GM19455 (cell line): Measurements from ENCODE around the gene SLC22A17.
"Not testable (repeated sequence)": the region's sequence is repeated elsewhere in the genome, so short reads cannot be mapped to it uniquely, and the experiment has no call there.

ENCODE experiments used
- ATAC-seq: cut with Tn5 transposase; IDR thresholded peaks from one replicate; pipeline ENCODE4 v1.9.1; 2021; ENCODE audit not compliant: unreplicated experiment

SLC22A17 gene

DNA sequence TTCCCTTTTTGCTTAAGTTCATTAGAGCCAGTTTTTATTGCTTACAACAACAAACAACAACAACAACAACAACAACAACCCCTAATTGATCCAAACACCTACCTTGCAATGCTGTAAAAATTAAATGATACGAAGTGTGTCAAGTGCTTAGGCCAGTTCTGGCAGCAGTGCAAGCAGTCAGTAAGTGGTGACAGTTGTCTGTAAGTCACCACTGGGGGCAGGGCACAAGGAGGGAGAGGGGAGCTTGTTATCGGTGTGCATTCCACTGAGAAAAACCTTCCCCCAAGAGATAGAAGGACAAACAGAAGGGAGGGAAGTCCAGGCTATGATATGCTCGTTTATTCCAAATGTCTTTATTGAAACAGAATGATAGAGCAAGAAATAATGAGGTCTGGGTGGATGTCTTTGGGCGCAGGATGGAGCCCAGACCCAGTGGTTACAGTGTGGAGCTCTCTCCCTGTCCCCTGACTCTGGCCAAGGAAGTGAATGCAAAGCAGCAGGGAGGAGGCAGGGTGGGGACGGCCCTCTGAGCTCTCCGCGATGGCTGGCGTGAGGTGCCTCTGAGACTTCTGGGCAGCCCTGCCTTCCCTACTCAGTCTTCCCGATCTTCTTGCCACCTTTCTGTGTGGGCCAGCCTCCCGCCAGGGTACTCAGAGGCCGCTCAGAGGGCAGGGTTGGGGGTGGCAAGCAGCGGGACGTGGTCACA is 6.5 kb downstream of the SLC22A17 start:
- no peak for ATAC-seq

DNA sequence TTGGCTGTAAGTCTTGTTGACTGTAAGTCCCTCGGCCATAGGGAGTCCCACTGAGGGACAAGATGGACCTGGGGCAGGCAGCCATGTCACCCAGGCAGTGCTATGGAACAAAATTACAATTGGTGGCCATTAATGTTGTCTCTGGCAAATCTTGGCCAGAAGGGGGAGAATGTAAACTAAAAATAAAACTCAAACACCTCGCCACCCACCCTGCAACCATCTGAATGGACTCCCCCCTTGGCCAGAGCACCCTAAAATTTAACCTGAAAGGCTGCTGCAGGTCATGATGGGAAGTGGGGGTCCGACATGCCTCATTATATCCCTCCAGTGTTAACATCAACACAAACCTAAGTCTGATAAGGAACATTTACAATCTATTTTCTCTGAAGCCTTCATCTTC is 8.2 kb downstream of the SLC22A17 start:
- no peak for ATAC-seq

DNA sequence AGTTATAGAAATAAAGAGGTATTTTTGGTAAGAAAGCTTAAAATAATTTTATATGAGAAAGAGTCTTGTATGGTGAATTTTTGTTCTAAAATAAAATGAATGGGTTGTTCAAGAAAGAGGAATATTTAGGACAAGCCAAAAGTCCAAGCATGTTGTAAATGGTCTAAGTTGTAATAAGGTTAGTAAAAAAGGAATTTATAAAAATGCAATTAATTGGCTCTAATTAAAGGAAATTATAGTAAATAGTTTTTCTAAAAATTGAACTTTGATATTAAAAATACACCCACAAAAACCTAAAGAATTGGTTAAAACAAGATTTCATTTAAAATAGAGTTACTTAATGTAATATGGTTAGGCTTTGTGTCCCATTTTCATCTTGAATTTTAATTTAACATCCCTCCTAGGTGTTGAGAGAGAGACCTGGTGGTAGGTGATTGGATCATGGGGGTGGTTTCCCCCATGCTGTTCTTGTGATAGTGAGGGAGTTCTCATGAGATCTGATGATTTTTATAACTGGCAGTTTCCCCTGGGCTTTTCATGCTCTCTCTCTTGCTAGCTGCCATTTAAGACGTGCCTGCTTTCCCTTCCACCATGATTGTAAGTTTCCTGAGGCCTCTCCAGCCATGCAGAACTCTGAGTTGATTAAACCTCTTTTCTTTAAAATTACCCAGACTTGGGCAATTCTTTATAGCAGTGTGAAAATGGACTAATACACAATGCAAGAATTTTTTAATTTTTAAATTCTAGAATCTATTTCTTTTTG is 13.0 kb downstream of the SLC22A17 start:
- ATAC-seq: no peak

DNA sequence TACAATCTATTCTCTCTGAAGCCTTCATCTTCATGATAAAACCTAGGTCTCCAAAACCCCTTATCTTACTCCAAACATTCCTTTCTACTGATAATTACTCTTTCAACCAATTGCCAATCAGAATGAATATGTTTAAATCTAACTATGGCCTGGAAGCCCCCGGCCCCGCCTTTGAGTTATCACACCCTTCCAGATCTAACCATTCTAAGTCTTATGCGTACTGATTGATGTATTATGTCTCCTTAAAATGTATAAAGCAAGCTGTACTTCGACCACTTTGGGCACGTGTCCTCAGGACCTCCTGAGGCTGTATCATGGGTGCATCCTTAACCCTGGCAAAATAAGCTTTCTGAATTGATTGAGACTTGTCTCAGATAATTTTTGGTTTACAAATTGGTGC is 17.1 kb downstream of the SLC22A17 start:
- ATAC-seq: no peak

DNA sequence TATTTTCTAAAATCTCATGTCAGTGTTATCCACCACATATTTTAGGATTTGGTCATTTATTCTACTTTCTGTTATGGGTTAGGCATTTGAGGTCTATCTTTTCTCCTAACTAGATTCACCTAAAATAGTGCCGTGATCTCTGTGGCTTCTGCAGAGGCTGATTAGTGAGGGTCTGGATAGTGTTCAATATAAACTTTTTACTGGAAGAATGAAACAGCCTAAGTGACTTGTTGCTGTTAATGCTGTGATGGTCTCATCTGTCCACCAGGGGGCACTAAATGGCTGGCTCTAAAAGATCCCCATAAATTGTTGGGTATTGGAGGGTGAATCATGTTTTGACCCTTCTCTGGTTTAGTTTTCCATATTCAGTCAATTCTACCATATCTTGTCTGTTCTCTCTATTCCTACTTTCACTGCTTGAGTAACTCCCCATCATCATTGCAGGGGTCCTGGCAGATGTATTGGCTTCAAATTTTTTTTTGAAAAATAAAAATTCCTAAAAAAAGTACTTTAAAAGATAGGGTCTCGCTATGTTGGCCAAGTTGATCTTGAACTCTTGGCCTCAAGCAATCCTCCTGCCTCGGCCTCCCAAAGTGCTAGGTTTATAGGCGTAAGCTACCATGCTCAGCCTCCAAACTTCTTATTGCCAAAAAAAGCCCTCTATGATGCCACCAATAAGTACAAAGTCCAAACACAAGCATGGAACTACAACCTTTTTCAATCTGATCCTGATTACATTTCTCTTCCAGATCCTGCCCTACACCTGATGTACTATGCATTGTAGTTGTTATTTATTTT is 24.5 kb downstream of the SLC22A17 start:
- ATAC-seq: no peak

DNA sequence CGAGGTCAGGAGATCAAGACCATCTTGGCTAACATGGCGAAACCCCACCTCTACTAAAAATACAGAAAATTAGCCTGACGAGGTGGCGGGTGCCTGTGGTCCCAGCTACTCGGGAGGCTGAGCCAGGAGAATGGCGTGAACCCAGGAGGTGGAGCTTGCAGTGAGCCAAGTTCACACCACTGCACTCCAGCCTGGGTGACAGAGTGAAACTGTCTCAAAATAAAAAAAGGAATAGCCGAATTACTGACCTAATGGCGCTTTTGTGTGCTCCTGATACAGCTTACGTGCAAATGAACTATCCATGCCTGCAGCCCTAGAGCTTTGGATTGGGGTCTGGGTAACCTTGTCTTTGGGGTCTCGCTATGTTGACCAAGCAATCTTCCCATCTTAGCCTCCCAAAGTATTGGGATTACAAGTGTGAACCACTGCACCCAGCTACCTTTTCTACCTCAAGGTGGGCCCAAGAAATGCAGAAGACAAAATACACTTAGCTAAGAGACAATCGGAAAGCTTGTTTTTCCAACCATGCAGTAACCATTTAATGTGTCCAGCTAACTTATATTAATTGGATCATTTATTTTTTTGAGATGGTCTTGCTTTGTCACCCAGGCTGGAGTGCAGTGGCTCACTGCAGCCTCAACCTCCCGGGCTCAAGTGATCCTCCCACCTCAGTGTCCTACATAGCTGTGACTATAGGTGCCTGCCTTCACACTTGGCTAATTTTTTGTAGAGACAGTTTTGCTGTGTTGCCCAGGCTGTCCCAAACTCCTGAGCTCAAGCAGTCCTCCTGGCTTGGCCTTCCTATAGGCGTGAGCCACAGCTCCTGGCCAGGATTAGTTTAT is 26.0 kb downstream of the SLC22A17 start:
- ATAC-seq: no peak

DNA sequence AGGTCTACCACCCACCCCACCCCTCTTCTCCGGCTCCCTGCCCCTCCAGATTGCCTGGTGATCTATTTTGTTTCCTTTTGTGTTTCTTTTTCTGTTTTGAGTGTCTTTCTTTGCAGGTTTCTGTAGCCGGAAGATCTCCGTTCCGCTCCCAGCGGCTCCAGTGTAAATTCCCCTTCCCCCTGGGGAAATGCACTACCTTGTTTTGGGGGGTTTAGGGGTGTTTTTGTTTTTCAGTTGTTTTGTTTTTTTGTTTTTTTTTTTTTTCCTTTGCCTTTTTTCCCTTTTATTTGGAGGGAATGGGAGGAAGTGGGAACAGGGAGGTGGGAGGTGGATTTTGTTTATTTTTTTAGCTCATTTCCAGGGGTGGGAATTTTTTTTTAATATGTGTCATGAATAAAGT is 26.9 kb downstream of the SLC22A17 start:
- ATAC-seq: not testable (repeated sequence)

DNA sequence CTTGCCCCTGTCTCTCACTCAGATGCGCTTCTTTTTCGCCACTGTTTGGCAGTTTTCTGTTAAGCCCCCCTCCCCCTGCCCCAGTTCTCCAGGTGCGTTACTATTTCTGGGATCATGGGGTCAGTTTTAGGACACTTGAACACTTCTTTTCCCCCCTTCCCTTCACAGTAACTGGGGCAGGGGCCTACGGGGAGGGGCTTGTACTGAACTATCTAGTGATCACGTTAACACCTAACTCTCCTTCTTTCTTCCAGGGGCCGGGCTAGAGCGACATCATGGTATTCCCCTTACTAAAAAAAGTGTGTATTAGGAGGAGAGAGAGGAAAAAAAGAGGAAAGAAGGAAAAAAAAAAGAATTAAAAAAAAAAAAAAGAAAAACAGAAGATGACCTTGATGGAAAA is 27.7 kb downstream of the SLC22A17 start:
- ATAC-seq: no peak

DNA sequence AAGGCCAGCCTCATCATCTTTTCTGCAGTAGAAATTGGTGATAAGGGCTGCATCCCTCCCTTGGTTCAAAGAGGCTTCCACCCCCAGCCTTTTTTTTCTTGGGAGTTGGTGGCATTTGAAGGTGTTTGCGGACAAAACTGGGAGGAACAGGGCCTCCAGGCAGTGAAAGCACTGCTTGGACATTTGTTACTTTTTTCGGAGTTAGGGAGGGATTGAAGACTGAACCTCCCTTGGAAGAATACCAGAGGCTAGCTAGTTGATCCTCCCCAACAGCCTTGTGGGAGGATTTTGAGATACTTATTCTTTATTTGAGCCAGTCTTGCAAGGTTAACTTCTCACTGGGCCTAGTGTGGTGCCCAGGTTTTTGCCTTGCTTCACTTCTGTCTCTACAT is 28.2 kb downstream of the SLC22A17 start:
- no peak for ATAC-seq

DNA sequence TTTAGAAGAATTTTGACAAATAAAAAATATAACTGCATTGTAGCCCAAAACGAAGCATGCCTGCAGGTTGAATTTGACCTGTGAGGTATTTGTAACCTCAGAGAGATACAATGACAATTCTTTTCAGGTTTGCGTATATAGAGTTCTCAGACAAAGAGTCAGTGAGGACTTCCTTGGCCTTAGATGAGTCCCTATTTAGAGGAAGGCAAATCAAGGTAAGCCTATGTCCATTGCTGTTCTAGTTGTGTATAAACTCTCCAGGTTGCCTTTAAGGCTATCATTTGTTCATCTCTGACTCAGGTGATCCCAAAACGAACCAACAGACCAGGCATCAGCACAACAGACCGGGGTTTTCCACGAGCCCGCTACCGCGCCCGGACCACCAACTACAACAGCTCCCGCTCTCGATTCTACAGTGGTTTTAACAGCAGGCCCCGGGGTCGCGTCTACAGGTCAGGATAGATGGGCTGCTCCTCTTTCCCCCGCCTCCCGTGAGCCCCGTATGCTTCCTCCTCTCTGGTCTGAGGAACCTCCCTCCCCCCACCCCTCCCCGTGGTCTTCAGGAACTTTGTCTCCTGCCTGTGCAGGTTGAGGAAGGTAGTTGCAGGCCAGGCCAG is 28.7 kb downstream of the SLC22A17 start:
- ATAC-seq: no peak

DNA sequence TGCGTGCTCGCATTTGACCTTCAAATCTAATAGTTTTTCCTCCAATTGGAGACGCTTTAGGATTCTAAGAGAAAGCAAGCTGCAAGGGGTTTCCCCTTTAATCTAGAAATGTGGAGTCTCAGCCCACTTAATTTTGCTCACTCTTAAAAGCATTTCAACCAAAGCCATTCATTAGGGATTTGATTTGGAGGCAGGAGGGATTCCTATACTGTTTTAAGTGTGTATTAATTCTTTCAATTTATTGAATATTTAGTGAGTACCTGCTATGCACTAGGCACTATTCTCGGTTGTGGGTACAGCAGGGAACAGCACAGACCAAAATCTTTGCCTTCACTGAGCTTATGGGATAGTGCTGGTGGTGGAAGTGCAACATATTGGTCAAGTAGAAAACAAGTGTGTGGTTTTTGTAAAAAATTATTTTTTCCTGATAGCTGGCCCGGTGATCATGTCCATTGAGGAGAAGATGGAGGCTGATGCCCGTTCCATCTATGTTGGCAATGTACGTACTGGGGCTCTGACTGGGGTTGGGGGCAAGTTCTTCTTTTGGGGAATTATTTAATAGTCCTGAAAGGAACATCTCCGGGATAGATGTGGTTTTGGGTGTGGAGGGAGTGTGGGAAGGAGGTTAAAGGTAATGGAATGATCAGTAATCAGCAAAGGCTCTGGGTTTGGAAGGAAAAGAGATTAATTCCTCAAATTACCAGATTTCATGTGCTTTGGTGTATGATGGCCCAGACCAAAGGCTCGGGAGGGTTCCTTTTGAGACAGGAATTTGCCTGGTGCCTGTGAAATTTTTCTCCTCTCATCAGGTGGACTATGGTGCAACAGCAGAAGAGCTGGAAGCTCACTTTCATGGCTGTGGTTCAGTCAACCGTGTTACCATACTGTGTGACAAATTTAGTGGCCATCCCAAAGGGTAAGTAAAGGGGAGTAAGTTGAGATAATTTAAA is 29.8 kb downstream of the SLC22A17 start:
- ATAC-seq: no peak

DNA sequence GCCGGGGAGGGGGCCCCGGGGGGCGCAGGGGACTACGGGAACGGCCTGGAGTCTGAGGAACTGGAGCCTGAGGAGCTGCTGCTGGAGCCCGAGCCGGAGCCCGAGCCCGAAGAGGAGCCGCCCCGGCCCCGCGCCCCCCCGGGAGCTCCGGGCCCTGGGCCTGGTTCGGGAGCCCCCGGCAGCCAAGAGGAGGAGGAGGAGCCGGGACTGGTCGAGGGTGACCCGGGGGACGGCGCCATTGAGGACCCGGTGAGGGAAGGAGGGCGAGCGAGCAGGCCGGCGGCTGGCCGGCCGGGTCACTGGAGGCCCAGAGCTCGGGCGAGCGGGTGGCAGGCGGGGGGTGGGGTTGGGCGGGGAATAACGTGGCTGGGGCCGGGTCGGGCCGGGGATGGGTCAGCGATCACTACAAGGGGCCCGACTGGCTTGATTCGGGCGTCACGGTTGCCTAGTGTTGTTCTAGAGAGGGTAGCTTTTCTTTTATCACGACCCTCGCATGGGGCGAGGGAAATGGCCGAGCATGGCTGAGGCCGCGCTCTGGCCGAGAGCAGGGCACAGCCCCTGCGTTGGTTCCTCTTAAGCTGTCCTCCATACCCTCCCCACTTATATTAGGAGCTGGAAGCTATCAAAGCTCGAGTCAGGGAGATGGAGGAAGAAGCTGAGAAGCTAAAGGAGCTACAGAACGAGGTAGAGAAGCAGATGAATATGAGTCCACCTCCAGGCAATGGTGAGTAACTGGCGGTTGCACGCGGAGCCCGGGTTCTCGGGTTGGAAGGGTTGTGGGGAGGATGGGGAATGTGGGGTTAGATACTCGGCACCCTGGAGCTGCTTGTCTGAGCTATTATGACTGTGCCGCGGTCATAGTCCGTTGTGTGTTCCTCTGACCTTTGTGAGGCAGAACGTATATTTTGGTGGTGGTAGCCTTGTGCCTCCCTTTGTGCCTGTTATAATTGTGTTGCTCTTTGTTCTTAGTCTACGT is 30.8 kb downstream of the SLC22A17 start:
- ATAC-seq: peak; percentile 23

DNA sequence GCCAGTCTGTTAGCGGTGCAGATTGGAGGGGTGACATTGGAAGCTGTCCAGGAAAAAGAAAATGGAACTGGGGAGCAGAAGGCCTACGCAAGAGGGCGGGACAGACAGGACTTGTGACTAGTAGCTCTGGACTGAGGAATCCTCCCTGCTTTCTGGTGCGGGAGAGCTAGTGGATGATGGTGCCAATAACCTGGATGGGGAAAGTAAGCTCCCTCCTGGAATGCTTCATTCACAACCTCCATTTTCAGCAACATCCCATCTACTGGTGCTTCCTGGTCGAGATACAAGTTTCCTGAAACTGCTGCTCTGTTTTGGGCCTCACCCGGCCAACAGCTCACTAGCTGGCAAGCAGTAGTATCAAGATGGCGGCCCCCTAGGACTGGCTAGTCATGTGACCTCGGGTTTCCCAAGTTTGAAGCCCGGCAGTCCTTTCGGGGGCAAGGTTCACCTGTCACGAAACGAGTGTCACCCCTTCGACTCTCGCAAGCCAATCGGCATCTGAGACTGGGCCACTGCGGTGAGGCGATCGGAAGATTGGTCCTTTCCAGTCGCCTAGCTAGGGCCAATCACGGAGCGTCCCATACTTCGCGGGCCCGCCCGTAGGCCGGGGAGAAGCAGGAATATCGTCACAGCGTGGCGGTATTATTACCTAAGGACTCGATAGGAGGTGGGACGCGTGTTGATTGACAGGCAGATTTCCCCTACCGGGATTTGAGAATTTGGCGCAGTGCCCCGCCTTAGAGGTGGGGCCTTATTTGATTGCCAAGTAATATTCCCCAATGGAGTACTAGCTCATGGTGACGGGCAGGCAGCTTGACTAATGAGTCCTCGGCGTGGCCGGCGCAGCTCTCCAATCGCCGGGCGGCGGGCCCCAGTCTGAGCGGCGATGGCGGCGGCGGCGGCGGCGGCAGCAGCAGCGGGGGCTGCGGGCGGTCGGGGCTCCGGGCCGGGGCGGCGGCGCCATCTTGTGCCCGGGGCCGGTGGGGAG is 31.8 kb downstream of the SLC22A17 start, which contains the start of gene PABPN1:
TSS of gene PABPN1 (plus strand) at position 874 of the 988 bp plus-strand sequence. CDS start at position 887, 13 bp downstream.
- peak; percentile 90 for ATAC-seq

DNA sequence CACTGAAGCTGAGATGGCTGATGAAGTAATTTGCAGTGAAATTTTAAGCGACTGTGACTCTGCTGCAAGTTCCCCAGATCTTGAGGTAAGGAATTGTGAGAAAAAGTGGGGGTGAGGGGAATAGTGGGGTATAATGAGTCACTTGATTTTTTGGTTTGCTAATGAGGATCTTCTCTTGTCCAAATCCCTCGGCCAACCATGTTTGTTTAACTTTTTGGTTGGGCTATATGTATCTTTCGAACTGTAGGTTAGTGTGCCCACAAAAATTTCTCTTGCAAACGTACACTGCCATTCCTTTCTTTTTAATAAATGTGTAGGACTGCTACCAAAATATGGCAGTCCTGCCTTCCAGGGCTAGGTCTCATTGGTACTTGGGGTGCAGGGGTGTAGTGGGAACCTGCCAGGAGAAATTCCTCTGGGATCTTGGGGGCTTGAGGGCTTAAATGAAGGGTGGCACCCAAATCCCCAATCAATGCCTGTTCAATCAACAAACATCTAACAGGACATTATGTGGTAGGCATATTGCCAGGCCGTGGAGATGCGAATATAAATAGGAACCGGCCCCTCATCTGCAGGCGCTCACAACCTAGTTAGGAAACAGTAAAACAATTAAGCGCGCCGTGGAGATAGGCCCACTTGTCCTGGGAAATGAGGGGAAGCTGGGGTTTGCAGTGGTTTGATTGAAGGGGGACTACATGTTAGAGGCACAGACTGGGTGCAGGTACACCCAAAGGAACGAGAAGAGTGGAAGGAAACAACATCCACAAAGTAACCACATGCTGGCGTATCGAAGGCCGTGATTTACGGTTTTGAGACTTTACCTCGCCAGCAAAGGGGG is 32.7 kb downstream of the SLC22A17 start:
- ATAC-seq: no peak

DNA sequence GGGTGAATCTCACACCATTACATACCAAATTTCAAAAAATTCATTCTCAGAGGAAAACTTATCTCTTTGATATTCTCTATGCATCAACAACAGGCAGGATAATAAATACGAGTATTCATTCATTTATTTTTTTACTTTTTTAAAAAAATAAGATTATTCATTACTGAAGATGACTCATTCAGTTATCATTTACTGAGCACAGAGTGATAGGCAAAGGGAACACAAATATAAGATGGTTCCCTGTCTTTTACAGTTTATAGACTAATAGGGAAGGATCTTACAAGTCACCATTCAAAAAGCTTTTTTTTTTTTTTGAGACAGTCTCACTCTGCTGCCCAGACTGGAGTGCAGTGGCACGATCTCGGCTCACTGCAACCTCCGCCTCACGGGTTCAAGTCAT is 36.4 kb downstream of the SLC22A17 start:
- no peak for ATAC-seq

DNA sequence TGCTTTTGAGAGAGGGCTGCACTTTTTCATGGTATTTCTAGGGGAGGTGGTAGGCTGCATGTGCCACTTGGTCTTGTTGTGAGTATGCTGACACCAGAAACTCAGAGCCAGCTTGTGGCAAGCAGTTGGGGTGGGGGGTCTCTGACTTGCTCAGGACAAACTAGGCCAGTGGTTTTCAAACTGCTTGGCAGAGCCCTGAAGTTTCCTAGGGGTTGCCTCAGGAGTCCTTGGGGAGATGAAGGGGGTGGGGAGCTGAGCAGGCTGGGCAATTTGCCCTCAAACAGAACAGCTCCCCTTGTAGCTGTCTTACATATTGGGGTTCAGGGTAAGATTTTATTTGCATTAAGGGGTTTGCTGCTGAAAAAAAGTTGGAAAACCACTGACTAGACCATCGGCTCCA is 42.1 kb downstream of the SLC22A17 start:
- ATAC-seq: no peak
